ENCODE results near the gene MTUS2.

DNA sequence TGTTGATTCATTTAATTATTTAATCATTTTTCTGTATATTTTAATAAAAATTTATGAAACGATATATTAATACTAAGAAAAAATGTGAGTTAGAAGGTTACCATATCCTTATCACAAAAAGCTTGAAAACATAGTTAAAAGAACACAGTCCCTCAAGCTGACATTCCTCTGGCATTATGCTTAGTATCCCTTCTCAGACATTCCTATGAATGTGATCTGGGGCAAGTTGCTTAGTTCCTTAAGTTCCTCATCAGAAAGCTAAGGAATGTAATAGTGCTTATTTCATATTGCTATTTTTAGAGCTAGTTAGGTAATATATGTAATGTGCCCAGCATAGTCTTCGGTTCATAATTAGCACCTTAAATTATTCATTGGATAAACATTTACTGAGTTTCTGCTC is 122.8 kb downstream of the MTUS2 start:
- TF ChIP-seq, protein P1, sequence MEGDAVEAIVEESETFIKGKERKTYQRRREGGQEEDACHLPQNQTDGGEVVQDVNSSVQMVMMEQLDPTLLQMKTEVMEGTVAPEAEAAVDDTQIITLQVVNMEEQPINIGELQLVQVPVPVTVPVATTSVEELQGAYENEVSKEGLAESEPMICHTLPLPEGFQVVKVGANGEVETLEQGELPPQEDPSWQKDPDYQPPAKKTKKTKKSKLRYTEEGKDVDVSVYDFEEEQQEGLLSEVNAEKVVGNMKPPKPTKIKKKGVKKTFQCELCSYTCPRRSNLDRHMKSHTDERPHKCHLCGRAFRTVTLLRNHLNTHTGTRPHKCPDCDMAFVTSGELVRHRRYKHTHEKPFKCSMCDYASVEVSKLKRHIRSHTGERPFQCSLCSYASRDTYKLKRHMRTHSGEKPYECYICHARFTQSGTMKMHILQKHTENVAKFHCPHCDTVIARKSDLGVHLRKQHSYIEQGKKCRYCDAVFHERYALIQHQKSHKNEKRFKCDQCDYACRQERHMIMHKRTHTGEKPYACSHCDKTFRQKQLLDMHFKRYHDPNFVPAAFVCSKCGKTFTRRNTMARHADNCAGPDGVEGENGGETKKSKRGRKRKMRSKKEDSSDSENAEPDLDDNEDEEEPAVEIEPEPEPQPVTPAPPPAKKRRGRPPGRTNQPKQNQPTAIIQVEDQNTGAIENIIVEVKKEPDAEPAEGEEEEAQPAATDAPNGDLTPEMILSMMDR (conservative IDR thresholded peaks at IDR 0.05 in 1 of 2, IDR thresholded peaks at IDR 0.05 in 1 of 2; ENCODE audit: extremely low read depth in 1 of 2, insufficient read depth in 1 of 2, low read depth in 1 of 2, low read length in 2 of 2) = no peak
- no peak for TF ChIP-seq EZH2 (IDR thresholded peaks at IDR 0.05; ENCODE audit: borderline replicate concordance, low read length)

Measured in mammary epithelial cell (primary cell).